GM23248 (cell line): ENCODE results near the gene ZNF804B.

ENCODE experiments used
- EZH2 ChIP-seq: fragments of 200-600 bp; sonication (generic); IDR thresholded peaks from 2 replicates; pipeline ENCODE4 v1.6.1; 2018; ENCODE audit warnings: antibody characterized with exemption, mild to moderate bottlenecking; ENCODE audit not compliant: insufficient read depth, poor library complexity, severe bottlenecking
- EZH2phosphoT487 ChIP-seq: fragments of 200-600 bp; sonication (generic); IDR thresholded peaks from 2 replicates; pipeline ENCODE4 v1.6.1; 2018; ENCODE audit warnings: antibody characterized with exemption, moderate library complexity, mild to moderate bottlenecking, low read depth; ENCODE audit not compliant: insufficient read depth

DNA sequence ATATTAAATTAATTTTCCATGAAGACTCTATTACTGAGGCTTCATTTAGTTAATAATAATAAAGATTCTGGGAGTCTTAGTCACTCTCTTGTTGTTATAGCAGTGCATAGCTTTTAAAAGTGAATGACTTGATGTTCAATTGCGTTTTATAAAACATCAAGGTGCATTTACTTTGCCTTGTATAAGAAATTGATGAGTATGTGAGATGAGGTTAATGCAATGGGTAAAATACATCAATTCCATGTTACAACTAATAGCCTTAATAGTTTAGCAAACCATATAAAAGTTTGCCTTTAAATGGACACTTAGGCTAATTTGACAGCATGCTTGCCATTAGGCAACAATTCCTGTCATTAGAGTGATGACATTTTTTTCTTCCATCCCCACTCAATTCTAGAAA is 209.7 kb downstream of the ZNF804B start:
- TF ChIP-seq EZH2 (no peak), EZH2phosphoT487 (no peak)
